ENCODE results near the gene PCDHGA1.

- no peak for TF ChIP-seq SUZ12 (IDR thresholded peaks at IDR 0.05; ENCODE audit: extremely low read depth, insufficient read depth, insufficient read length)
- TF ChIP-seq ZNF274 (IDR thresholded peaks at IDR 0.05; ENCODE audit: low read depth, low read length): no peak
Measured at GRCh38 chr5:141356950-141357349, 26.6 kb downstream of the PCDHGA1 start.
